Activated gamma-delta T cell (primary cell): ENCODE measurements around the gene ADAP1.
"Not testable (repeated sequence)": the region's sequence is repeated elsewhere in the genome, so short reads cannot be mapped to it uniquely, and the experiment has no call there.

Experiments used
- DNase-seq: peaks from one replicate; lab custom pipeline; 2025; lab: John Stamatoyannopoulos, UW
- total RNA-seq, 2 donors: gene quantifications; one replicate each; lab custom pipeline; 2026; lab: John Stamatoyannopoulos, UW

ADAP1 gene
- 13.0 to 15.4 reads per million in 2 donors for total RNA-seq

DNA sequence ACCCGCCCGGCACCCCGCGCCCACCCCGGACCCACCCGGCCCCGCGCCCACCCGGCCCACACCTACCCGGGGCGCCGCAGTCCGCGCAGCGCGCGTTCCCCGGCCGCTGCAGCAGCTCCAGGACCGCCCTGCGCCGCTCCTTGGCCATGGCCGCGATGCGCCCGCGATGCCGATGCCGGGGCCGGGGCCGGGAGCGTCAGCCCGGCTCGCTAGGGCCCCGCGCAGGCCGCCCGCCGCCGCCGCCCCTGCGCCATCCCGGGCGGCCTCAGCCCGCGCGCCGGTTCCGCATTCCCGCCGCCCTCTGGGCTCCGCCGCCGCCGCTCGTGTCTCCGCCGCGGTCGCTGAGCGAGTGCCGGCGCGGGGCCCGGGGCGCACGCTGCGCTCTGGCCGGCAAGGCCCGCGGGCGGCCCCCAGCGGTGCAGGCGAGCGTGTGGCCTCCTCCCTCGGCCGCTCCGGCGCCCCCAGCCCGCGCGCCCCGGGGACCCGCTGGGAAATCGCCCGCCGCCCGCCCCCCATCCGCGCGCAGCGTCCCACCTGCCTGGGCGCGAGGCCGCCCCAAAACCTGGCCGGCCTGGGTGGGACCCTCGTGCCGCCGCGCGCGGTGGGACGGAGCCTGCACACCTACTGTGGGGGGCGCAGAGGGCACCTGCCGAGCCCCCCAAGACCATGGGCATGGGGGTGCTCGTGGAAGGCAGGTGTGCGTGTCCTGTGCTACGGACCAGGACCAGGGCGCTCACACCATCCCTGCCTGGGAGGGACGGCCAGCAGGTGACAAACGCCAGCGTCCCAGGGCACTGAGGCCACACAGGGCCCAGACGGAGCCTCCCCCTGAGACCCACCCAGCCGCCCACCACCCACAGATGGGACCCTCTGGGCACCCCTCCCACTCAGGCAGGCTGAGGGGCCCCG is at the start of gene ADAP1:
Gene ADAP1 (minus strand): TSS at position 351 of the 909 bp plus-strand sequence. CDS start 203 bp downstream, at position 148.
- peak; percentile 49 for DNase-seq

GRCh38 chr7:1002445-1002844 is 48.0 kb upstream of the ADAP1 start:
- DNase-seq, result not testable (repeated sequence)

DNA sequence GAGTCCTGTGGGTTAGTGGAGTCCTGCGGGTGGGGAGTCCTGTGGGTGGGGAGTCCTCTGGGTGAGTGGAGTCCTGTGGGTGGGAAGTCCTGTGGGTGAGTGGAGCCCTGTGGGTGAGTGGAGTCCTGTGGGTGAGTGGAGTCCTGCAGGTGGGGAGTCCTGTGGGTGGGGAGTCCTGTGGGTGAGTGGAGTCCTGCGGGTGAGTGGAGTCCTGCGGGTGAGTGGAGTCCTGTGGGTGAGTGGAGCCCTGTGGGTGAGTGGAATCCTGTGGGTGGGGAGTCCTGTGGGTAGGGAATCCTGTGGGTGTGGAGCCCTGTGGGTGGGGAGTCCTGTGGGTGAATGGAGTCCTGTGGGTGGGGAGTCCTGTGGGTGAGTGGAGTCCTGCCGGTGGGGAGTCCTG is 47.5 kb upstream of the ADAP1 start:
- not testable (repeated sequence) for DNase-seq

DNA sequence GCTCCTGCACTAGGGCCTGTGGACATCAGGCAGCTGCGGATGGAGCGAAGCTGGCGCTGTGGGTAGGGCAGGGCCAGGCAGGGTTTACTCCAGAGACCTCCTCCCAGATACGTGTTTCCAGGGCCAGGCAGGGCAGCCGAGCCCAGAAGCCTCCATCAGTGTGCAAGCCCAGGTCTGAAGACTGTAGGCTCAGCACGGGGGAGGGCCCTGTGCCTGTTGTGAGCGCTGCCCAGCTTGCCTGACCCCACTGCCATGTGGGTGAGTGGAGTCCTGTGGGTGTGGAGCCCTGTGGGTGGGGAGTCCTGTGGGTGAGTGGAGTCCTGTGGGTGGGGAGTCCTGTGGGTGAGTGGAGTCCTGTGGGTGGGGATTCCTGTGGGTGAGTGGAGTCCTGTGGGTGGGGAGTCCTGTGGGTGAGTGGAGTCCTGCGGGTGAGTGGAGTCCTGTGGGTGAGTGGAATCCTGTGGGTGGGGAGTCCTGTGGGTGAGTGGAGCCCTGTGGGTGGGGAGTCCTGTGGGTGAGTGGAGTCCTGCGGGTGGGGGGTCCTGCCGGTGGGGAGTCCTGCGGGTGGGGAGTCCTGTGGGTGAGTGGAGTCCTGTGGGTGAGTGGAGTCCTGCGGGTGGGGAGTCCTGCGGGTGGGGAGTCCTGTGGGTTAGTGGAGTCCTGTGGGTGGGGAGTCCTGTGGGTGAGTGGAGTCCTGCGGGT is 46.7 kb upstream of the ADAP1 start:
- not testable (repeated sequence) for DNase-seq

DNA sequence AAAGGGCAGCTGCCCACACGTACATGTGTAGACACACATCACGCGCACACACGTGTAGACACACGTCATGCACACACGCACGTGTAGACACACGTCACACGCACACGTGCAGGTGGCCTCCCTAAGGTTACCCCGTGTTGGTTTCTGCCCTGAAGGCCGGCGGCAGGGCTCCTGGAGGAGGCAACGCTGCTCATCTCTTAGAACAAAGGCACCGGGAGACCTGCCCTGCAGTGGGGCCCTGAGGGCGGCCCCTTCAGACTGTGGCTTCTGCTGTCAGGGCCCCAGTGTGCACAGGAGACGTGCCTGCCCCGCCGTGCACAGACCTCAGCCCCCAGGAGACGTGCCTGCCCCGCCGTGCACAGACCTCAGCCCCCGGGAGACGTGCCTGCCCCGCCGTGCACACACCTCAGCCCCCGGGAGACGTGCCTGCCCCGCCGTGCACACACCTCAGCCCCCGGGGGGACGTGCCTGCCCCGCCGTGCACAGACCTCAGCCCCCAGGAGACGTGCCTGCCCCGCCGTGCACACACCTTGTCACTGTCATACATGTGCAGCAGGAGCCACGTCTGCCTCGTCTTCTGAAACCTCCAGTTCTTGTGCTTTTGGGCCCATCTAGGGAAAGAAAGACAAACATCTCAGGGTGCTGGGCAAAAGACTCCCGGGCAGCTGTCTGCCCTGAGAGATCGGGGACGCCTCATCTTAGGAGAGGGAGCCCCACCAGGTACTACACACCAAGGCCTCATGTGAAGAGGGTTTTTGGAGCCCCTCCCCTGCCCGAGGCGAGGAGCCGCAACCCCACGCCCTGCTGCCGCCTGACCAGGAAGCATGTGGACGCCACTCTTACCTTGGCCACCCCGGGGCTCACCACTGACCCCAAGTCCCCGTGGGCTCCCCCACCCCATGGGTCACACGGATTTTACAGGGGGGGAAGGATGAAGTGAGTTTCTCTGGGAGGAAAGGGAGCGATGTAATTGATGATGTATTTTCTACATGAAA is 45.8 kb upstream of the ADAP1 start:
- DNase-seq, result no peak

DNA sequence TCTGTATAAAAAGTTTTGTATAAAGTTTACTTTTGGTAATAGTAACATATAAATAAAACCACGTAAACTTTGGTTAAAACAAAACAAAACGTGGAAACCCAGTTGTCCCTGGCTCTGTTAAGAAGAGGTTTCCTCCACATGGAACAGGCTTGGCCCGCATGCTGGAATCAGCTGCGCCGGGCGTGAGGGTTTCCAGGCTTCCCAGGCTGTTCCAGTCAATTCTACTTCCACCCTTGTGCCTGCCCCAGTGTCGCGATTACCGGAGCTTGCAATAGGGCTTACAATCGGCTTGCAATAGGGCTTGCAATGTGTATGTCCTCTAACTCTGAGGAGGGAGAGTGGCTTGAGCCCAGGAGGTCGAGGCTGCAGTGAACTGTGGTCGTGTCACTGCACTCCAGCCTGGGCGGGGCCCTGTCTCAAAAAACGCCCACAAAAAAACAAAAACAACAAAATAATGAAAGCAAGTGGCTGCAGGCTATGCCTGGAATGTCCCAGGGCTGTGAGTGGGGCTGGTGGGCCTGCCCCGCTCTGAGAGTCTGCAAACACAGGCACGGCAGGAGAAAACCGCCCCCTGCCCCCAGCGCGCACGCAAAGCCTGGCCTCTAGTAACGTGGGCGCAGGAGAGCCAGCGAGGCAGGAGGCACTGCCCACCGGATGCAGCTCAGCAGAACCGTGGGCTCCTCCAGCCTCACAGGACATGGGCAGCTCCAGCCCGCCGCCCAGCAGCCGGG is 44.8 kb upstream of the ADAP1 start:
- DNase-seq, result no peak

DNA sequence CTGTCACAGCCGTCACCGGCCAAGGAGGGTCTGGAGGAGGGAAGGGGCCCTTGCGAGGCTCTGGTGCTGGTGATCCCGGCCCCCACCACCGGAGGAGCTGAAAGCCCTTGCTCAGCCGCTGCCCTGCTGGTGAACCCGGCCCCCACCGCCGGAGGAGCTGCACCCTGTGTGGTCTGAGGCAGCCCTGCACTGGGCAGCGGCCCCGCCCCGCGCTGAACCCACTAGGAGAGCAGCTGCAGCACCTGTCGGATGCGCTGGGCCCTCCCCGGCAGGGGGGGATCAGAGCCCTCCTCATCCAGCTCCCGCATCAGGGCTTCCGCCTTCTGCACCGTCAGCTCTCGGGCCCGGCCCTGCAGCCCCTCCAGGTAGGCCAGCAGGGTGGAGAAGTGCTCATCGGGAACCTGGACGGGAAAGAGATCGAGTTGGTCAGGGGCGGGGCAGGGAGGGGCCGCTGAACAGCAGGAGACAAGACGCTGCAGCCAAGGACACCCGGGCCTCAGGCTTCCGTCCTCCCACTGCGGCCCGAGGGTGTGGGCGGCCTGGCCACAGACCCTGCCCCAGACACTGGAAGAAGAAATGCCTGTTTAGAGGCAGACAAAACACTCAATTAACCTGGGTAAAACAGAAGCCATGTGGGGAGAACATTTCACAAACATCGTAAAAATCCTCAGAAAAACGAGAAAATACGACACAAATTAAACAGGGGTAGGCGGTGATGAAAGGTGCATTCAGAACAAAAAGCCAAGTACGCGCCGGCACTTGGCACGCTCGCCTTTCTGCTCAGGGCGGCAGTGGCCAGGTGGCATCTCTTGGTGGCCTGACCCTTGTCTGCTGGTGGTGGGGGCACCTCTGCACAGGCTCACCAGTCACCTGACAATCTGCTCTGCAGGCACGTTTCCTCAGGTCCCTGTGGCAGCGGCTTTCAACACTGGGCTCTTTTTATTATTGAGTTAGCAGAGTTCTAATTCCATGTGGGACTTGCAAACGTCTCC is 43.2 kb upstream of the ADAP1 start:
- no peak for DNase-seq

- no peak for DNase-seq
Observed at GRCh38 chr7:996079-996872, 41.8 kb upstream of the ADAP1 start.

GRCh38 chr7:995571-995970 is 41.1 kb upstream of the ADAP1 start:
- no peak for DNase-seq

GRCh38 chr7:994592-995308 is 40.3 kb upstream of the ADAP1 start:
- no peak for DNase-seq

DNA sequence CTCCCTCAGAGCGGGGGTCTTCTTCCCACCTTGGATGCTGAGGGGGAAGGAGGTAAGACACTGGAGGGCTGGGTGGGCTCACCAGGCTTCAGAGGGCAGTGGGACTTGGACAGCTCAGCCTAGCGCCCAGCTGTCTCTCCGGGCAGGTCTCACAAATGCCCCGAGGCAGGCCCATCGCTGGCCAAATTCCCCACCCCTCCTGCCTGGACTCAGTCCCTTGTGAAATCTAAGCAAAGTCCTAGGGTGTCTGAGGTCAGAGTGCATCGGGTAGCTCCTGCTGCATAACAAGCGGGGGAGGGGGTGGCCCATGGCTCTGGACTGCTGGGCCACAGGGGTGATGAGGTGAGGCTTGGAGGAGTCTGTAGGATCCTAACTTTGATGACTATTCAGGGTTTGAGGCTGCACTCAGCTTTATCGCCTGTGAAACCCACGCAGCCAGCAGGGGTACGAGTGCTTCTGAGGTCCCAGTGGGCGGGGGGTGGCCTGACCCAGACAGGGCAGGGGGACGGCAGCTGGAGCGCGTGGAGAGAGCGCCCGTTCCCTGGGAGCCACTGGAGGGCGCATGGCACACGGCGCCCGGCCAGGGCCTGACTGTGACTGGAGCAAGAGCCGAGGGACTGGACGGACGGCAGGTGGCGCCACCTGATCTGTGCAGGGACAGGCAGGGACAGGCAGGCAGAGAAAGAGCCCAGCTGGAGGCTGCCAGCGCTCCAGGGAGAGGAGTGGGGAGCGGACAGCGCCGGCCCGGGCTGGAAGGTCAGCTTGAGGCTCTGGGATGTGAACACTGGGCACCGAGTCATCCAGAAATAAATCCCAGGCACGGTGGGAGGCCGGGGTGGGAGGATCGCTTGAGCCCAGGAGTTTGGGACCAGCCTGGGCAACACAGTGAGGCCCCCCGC is 38.5 kb upstream of the ADAP1 start:
- peak; percentile 82 for DNase-seq

- no peak for DNase-seq
Observed at GRCh38 chr7:991729-992656, 37.5 kb upstream of the ADAP1 start.

GRCh38 chr7:990933-991728 is 36.7 kb upstream of the ADAP1 start:
- no peak for DNase-seq

DNA sequence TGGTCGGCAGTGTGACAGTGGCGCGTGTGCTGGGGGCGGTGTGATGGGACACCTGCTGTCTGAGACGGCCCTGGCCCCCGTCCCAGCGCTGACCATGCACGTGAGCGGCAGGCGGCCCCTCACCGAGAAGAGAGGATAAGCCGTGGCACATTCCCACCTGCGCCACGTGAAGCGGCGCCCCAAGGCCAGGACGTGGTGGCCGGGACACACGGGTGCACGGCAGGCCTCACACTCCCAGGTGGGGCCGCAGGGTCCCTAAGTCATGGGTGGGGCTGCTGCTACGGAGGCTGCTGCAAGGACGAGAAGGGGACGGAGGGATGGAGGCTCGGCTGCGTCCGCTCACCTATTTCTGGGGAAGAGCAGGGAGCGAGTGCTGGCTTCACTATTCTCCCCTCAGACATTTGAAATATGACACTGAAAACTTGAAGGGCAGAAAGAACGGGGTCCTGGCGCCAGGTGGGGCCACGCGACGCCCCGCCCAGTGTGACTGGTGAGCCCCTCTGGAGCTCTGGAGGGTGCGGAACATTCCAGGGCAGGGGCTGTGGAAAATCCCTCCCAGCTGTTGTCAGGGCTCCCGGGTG is 36.0 kb upstream of the ADAP1 start:
- no peak for DNase-seq

DNA sequence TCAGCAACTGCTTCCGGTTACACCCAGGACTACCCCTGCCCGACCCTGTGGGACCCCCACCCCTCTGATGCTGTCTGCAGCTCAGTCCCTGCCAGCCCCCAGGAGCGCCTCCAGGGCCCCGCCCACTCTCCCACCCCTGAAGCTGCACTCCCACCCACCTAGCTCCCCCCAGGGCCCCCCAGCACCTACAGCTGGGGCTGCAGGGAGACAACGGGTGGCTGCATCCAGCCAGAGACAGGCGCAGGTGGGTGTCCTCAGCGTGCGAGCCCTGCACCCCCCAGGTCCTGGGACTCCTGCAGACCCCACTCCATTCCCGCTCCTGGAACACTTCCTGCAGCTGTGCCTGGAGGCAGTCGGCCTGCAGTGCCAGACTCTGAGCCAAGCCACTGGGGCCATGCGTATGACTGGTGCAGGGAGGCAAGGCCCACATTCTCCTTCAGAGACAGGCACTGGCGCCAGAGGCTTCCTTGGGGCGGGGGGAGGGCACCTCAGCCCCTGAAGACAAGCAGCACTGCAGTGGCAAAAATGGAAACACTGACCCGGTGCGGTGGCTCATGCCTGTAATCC is 34.6 kb upstream of the ADAP1 start:
- DNase-seq, result no peak
